Heart left ventricle (tissue), 16 donors: ENCODE data around the gene SSBP2. TPM values are rescaled to one million over a fixed set of nuclear protein-coding genes. Genes with fewer than 3 reads are reported as not detected.

Source experiments
- ATAC-seq, 4 donors: fragments of 200-7000 bp; cut with Tn5 transposase; one replicate each; pipeline ENCODE4 v1.9.1; 2020 to 2022; ENCODE audit warnings: moderate library complexity in 4 of 4, mild to moderate bottlenecking in 3 of 4, moderate number of reproducible peaks in 1 of 4
- DNase-seq, 5 donors: peaks; one replicate each; pipeline ENCODE4 v3.0.0-alpha.2; 2020
- H3K27ac ChIP-seq, 12 donors: fragments of 200-600 bp; sonication (generic) in 4 of 12; one replicate each; pipeline versions ENCODE4 v1.5.0 to v1.8.0; 2016 to 2022; ENCODE audit warnings: mild to moderate bottlenecking in 2 of 12
- H3K27me3 ChIP-seq, 9 donors: fragments of 200-600 bp; sonication (generic) in 2 of 9; one replicate each; pipeline versions ENCODE4 v1.5.1 to v1.8.0; 2016 to 2022; ENCODE audit warnings: mild to moderate bottlenecking in 3 of 9
- H3K36me3 ChIP-seq, 9 donors: fragments of 200-600 bp; sonication (generic) in 2 of 9; one replicate each; pipeline versions ENCODE4 v1.5.0 to v1.8.0; 2018 to 2022; ENCODE audit warnings: mild to moderate bottlenecking in 2 of 9
- H3K4me1 ChIP-seq, 12 donors: fragments of 200-600 bp; sonication (generic) in 4 of 12; one replicate each; pipeline versions ENCODE4 v1.5.0 to v1.8.0; 2016 to 2022; ENCODE audit warnings: mild to moderate bottlenecking in 3 of 12
- H3K4me3 ChIP-seq, 12 donors: fragments of 200-600 bp; sonication (generic) in 4 of 12; one replicate each; pipeline versions ENCODE4 v1.5.0 to v1.8.0; 2017 to 2022; ENCODE audit warnings: mild to moderate bottlenecking in 9 of 12, moderate library complexity in 4 of 12
- H3K9me3 ChIP-seq, 12 donors: fragments of 200-600 bp; sonication (generic) in 4 of 12; one replicate each; pipeline versions ENCODE4 v1.5.0 to v1.8.0; 2016 to 2022; ENCODE audit warnings: mild to moderate bottlenecking in 1 of 12
- POLR2A ChIP-seq, 2 donors: fragments of 450-650 bp; IDR thresholded peaks; one replicate each; pipeline ENCODE4 v1.6.1; 2017; ENCODE audit warnings: antibody characterized with exemption in 2 of 2, mild to moderate bottlenecking in 2 of 2, moderate library complexity in 2 of 2
- WGBS, 4 donors: extraction: QIAGEN DNeasy Blood & Tissue Kit in 2 of 4; methylation state at CpG; one replicate each; pipeline versions ENCODE4 v1.1.5 to v1.1.7; 2013 to 2018; 5-methylcytosine and 5-hydroxymethylcytosine counted together
- intact Hi-C, 10 donors: fragments of 100-400 bp; cut with DNase I; formaldehyde crosslinking; loops; one replicate each; pipeline versions ENCODE4 v1.11.1 to v1.14.2; 2022
- polyA plus RNA-seq, 2 donors: library from polyadenylated mRNA; stranded (reverse); fragments of 200-250 nt; gene quantifications; one replicate each; pipeline ENCODE4 v1.2.3, GENCODE V29; 2013
- total RNA-seq, 9 donors: library from RNA; depleted of rRNA in 2 of 9; stranded (reverse); fragments of >200 nt in 2 of 9; fragmentation: NEBNext Ultra II Directional in 3 of 9; extraction: Animal tissue kit (Norgen Biotek cat#: 25700) in 3 of 9; gene quantifications; one replicate each; pipeline versions ENCODE4 v1.1.0 to v1.2.4, GENCODE V29; 2016 to 2023
- TF ChIP-seq, protein P1 (sequence below), 12 donors: fragments of 200-600 bp; sonication (generic) in 4 of 12; IDR thresholded peaks; one replicate each; pipeline versions ENCODE4 v1.5.0 to v1.8.0; 2018 to 2022; ENCODE audit warnings: antibody characterized with exemption in 12 of 12, mild to moderate bottlenecking in 5 of 12
- donor health status: ischemic (EF 13 %, LVEDD 7.1; RV severe dilation, severe dysfunction).
- donor health status: healthy with polysubstance abuse.
- donor health status: DM: no; HTN: yes; CAD: no.
- donor health status: DM: no; HTN: no; CAD: no.
- donor health status: ischemic (EF 25% LVEDD 6.9; RV normal size, moderate dysfunction).
- donor health status: ischemic (EF 25% LVEDD 5.7; RV mildly dilated, moderate dysfunction).
- donor health status: healthy.
- donor health status: DM: yes; HTN: yes; CAD: no.
- donor health status: ischemic (EF 35%, LVEDD 5.7; RV mildly dilated, moderate dysfunction).
- donor health status: nonischemic (EF 11% LVEDD 7.7; RV severe dilation, severe dysfunction).
- donor health status: DM: yes; HTN: yes; CAD: no.
- donor health status: PGD.
- donor health status: ischemic (EF 29% LVEDD 5.4; RV normal size, mild dysfunction).
- donor health status: nonischemic (EF 23%, LVEDD 6.1; RV moderate dilation, normal function).

The SSBP2 gene
- total and polyA plus RNA-seq, 11 donors = 25.6 to 98.1 (median 50.7) TPM

DNA sequence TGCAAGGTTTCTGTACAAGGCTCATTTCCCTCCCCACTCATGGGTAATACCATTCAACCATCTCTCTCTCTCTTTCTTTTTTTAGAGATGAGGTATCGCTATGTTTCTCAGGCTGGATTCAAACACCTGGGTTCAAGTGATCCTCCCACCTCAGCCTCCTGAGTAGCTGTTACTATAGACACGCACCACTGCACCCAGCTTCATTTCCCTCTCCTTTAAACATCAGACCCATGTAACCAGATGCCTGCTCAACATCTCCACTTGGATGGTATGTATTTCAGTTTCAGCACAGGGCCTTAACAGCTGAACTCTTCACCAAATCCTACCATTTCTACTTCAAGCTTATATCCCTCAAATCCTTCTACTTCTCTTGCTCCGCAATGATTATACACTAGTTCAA, 117.4 kb downstream of the SSBP2 start:
- no peak overlapping the region for H3K4me3 ChIP-seq
- WGBS, 4 donors = 94 to 98% (median 97%) methylated on average over 3 of the region's 3 CpGs
- H3K9me3 ChIP-seq = no peaks in the 10 kb centered on the region
- peaks cover 0 to 28% (median 9%) of the 10 kb centered on the region in 9 donors for H3K36me3 ChIP-seq
- peaks cover 0 to 2% (median 0%) of the 10 kb centered on the region in 12 donors for H3K4me1 ChIP-seq
- TF ChIP-seq POLR2A (IDR thresholded peaks at IDR 0.05) = no peak
- TF ChIP-seq, protein P1, sequence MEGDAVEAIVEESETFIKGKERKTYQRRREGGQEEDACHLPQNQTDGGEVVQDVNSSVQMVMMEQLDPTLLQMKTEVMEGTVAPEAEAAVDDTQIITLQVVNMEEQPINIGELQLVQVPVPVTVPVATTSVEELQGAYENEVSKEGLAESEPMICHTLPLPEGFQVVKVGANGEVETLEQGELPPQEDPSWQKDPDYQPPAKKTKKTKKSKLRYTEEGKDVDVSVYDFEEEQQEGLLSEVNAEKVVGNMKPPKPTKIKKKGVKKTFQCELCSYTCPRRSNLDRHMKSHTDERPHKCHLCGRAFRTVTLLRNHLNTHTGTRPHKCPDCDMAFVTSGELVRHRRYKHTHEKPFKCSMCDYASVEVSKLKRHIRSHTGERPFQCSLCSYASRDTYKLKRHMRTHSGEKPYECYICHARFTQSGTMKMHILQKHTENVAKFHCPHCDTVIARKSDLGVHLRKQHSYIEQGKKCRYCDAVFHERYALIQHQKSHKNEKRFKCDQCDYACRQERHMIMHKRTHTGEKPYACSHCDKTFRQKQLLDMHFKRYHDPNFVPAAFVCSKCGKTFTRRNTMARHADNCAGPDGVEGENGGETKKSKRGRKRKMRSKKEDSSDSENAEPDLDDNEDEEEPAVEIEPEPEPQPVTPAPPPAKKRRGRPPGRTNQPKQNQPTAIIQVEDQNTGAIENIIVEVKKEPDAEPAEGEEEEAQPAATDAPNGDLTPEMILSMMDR (IDR thresholded peaks at IDR 0.05) = no peak
- ATAC-seq (no peak), DNase-seq (no peak)
- intact Hi-C loops = loop anchor here in 1 of 10 donors (10.0 kb wide), 1 partner anchor 211 kb away; no protein-coding TSS in a partner anchor
- H3K27me3 ChIP-seq = no peaks in the 10 kb centered on the region
- no peak overlapping the region for H3K27ac ChIP-seq

DNA sequence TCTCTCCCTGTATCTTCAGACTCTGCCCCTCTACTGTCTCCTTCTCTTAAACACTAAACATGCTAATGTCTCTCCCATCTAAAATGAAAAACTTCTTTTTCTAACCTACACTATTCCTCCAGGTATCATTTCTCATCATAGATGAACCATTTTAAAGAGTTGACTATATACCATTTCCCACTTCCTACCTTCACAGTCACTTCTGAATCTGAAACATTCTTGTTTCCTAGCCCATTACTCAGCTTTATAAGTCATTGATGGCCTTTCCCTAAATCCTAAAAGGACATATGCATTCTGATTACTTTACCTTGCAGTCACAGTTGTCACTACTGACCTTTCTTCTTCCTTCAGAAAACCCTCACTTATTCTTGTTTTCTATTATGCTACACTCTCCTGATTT, 118.2 kb downstream of the SSBP2 start:
- H3K4me3 ChIP-seq = no peak overlapping the region
- H3K36me3 ChIP-seq = peaks cover 0 to 32% (median 9%) of the 10 kb centered on the region in 9 donors
- intact Hi-C loops = loop anchor here in 1 of 10 donors (10.0 kb wide), 1 partner anchor 212 kb away; no protein-coding TSS in a partner anchor
- ATAC-seq (no peak), DNase-seq (no peak)
- TF ChIP-seq POLR2A (IDR thresholded peaks at IDR 0.05) = no peak
- TF ChIP-seq, protein P1 (IDR thresholded peaks at IDR 0.05) = no peak
- H3K9me3 ChIP-seq = no peaks in the 10 kb centered on the region
- no peak overlapping the region for H3K27ac ChIP-seq
- no peaks in the 10 kb centered on the region for H3K4me1 ChIP-seq
- H3K27me3 ChIP-seq = no peaks in the 10 kb centered on the region

DNA sequence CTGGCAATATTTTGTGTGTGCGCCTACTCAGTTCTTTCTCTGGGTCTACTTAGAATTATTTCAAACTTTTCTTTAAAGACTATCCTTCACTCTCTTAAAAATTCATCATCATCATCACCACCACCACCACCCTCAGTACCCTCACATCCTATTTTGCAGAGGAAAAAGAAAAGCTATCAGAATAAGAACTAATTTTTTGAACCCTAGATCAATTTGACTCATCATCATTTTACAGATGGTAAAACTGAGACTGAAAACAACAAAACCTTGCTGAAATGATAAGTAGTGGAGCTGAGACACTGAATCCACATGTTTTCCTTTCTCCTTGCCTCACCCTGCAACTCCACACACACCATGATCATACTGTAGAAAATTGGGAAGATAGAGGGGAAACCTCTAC, 119.3 kb downstream of the SSBP2 start:
- no peak for ATAC-seq
- intact Hi-C loops = loop anchor here in 1 of 10 donors (10.0 kb wide), 1 partner anchor 213 kb away; no protein-coding TSS in a partner anchor
- H3K4me1 ChIP-seq = peaks cover 0 to 7% (median under 1%) of the 10 kb centered on the region in 12 donors
- DNase-seq = no peak
- H3K9me3 ChIP-seq = no peaks in the 10 kb centered on the region
- no peak overlapping the region for H3K27ac ChIP-seq
- peaks cover 0 to 32% (median 9%) of the 10 kb centered on the region in 9 donors for H3K36me3 ChIP-seq
- no peak overlapping the region for H3K4me3 ChIP-seq
- WGBS, 4 donors = 0 to 96% (median 50%) methylated on average over 1 of the region's 1 CpG
- H3K27me3 ChIP-seq = no peaks in the 10 kb centered on the region
- TF ChIP-seq POLR2A (IDR thresholded peaks at IDR 0.05) = no peak
- TF ChIP-seq, protein P1 (IDR thresholded peaks at IDR 0.05) = no peak

DNA sequence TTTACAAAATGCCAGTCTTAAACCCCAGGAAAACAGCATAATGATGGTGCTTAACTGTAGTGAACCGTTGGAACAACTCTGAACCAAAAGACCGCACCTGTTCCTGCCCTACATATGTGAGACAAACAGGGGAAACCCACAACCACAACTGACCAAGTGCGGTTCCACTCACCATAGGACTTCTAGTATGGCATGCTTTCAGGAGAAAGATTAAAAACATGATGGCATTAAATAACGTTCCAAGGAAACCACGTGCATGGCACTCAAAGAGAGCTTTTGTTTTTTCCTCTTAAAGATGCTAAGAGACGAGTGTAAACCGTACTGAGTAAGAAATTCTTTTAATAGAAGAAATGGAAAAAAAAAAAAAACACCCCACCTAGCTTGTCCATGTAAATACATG, 119.8 kb downstream of the SSBP2 start:
- no peak for DNase-seq
- intact Hi-C loops = loop anchor here in 1 of 10 donors (10.0 kb wide), 1 partner anchor 214 kb away; no protein-coding TSS in a partner anchor
- Histone ChIP-seq H3K9me3 (no peaks in the 10 kb centered on the region), H3K4me1 (peaks cover 0 to 12% (median 4%) of the 10 kb centered on the region in 12 donors), H3K27ac (no peak overlapping the region), H3K27me3 (no peaks in the 10 kb centered on the region), H3K4me3 (no peak overlapping the region), H3K36me3 (peaks cover 0 to 31% (median 6%) of the 10 kb centered on the region in 9 donors)
- 80 to 90% (median 86%) methylated on average over 7 of the region's 7 CpGs for WGBS, 4 donors
- ATAC-seq = no peak
- TF ChIP-seq POLR2A (IDR thresholded peaks at IDR 0.05) = no peak
- TF ChIP-seq, protein P1 (IDR thresholded peaks at IDR 0.05) = no peak
